Coronary artery (tissue), 2 donors: ENCODE results near the gene UTP25.

ENCODE experiments used
- DNase-seq: peaks from one replicate; pipeline ENCODE4 v3.0.0-alpha.2; 2017; ENCODE audit warnings: low spot score
- H3K27ac ChIP-seq, 2 donors: fragments of 200-600 bp; sonication (generic); one replicate each; pipeline ENCODE4 v1.5.1; 2016 to 2019
- H3K4me3 ChIP-seq: fragments of 200-600 bp; sonication (generic); 2 replicates; pipeline ENCODE4 v1.5.1; 2016; ENCODE audit warnings: mild to moderate bottlenecking, moderate library complexity
- CTCF ChIP-seq: fragments of 200-600 bp; sonication (generic); IDR thresholded peaks from one replicate; pipeline ENCODE4 v1.5.1; 2019; ENCODE audit warnings: antibody characterized with exemption

The UTP25 gene

GRCh38 chr1:209825591-209826434, 2.0 kb upstream of the UTP25 start:
- no peak for TF ChIP-seq CTCF
- DNase-seq: no peak
- Histone ChIP-seq H3K27ac (no peak overlapping the region), H3K4me3 (no peak overlapping the region)

GRCh38 chr1:209829716-209830115, 1.9 kb downstream of the UTP25 start:
- H3K27ac ChIP-seq: no peak overlapping the region
- no peak for TF ChIP-seq CTCF
- no peak overlapping the region for H3K4me3 ChIP-seq
- DNase-seq: no peak

GRCh38 chr1:209830722-209831121, 3.0 kb downstream of the UTP25 start:
- H3K4me3 ChIP-seq: no peak overlapping the region
- no peak for DNase-seq
- no peak for TF ChIP-seq CTCF
- no peak overlapping the region for H3K27ac ChIP-seq

GRCh38 chr1:209831615-209832014, 3.8 kb downstream of the UTP25 start:
- Histone ChIP-seq H3K27ac (no peak overlapping the region), H3K4me3 (no peak overlapping the region)
- TF ChIP-seq CTCF: no peak
- DNase-seq: no peak

GRCh38 chr1:209835782-209836298, 8.1 kb downstream of the UTP25 start:
- no peak for TF ChIP-seq CTCF
- peak overlapping the region in 1 of 2 donors; percentile 3 for H3K27ac ChIP-seq
- DNase-seq: no peak
- H3K4me3 ChIP-seq: no peak overlapping the region

GRCh38 chr1:209837671-209838070, 9.9 kb downstream of the UTP25 start:
- no peak for TF ChIP-seq CTCF
- H3K4me3 ChIP-seq: no peak overlapping the region
- H3K27ac ChIP-seq: no peak overlapping the region
- DNase-seq: no peak

GRCh38 chr1:209838537-209838936, 10.8 kb downstream of the UTP25 start:
- peak overlapping the region in 1 of 2 donors; percentile 83 for H3K27ac ChIP-seq
- no peak overlapping the region for H3K4me3 ChIP-seq
- DNase-seq: no peak
- no peak for TF ChIP-seq CTCF
